Activated T-cell treated with anti-CD3 and anti-CD28 coated beads, Interleukin-2, amount 50 U/mL, for 48 hours (primary cell): ENCODE measurements around the gene LAMA2.
"Not testable (repeated sequence)": the region's sequence is repeated elsewhere in the genome, so short reads cannot be mapped to it uniquely, and the experiment has no call there.

Experiments used
- DNase-seq, 2 experiments: peaks; one replicate each; pipeline ENCODE4 v3.0.0-alpha.2; 2020

Gene LAMA2

DNA sequence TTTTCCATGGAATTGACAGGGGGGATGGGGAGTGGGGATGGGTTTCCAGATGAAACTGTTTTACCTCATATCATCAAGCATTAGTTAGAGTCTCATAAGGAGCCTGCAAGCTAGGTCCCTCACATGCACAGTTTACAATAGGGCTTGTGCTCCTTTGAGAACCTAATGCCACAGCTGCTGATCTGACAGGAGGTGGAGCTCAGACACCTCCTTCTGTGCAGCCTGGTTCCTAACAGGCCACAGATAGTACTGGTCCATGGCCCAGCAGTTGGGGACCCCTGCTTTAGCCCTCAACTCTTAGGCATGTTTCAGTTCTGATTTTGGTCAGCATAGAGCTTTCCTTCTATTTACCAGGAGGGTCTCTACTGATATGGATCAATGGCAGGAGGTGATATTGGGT lies 251.6 kb downstream of the LAMA2 start:
- DNase-seq, result no peak

DNA sequence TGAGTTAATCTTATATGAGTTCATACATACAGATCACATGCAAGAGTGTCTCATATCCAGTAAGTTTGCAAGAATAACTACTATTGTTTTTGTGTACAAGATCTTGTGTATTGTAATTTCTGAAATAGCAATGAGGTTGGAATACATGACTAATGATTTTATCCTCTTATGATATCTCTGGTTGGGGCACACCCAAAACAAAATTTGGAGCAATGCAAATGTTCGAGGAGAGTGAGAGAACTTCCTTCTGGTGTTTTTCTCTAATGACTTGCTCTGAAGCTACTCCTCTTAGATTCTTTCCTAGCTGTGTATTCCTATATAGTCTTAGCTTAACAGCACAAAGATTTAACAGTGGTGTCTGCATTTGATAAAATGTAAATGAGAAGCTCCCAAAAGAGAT lies 252.5 kb downstream of the LAMA2 start:
- no peak for DNase-seq

DNA sequence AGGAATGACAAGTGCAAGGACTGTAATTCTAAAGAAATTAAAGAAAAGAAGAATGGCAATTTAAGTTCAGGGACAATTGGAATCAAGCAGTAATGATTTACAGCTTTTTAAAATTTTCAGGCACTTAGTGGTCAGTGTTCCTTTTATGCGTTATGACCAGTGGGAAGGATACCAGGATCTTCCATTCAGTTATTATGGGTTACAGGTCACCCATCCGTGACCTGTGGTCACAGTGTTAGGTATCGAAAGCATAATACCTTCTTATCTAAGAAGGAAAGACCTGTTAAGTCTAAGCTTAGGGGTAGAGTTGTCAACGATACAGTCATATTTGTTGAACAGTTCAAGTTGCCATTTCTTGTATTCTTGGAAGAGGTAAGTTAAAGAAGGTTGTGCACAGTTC lies 253.8 kb downstream of the LAMA2 start:
- no peak for DNase-seq

GRCh38 chr6:129138739-129139405 lies 255.9 kb downstream of the LAMA2 start:
- no peak for DNase-seq

DNA sequence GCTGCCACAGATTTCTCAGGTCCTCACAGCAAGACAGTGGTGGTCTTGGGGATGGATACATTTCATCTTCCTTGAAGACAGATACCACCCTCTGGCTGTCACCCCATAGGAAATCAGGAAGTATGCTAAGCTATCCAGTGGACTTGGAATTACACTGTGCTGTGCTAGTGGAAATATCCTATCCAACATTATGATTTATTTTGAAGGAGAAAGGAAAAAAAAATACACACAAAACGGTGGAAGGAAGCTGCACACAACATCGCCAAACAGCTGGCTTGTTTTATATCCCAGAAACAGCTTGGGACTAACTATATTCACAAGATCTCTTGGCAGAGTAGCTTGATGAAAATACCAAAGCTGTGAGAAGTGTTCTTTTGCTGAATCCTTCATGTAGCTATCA lies 257.6 kb downstream of the LAMA2 start:
- DNase-seq, result no peak

DNA sequence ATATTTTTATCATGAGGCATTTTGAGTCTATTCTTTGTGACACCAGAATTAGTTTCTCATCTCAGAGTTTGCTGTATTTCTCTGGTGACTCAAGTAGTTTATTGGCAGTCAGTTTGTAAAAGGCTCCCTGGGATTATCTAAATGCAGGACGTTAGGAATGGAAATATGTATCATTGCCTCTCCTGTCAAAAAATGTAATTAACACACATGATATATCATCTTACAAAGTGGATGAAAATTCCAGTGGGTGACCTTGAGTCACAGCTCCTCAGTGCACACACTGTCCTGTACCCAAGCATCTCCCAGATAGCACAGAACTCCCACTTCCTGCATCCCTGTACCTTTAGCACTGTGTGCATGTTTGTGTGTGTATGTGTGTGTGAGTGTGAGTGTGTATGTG lies 258.6 kb downstream of the LAMA2 start:
- no peak for DNase-seq

- DNase-seq, result no peak
Measured at GRCh38 chr6:129146902-129147301, 264.0 kb downstream of the LAMA2 start.

- DNase-seq, result no peak
Measured at GRCh38 chr6:129150507-129150906, 267.6 kb downstream of the LAMA2 start.

- no peak for DNase-seq
Measured at GRCh38 chr6:129153257-129153656, 270.3 kb downstream of the LAMA2 start.

GRCh38 chr6:129159242-129159641 lies 276.3 kb downstream of the LAMA2 start:
- DNase-seq, result not testable (repeated sequence)

DNA sequence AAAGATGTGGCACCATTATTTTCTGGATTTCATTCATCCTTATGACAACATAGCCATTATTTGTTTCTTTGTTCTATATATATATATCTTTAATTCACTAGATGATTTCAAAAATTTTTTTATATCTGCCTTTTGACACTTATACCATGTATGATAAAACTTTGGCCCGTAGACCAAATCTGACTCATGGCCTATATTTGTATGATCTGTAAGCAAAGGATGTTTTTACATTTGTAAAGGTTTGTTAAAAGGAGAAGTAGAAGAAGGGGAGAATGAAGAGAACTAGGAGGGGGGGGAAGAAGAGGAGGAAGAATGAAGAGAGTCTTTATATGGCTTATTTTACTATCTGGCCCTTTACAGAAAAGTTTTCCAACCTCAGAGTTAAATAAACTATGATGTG lies 279.7 kb downstream of the LAMA2 start:
- DNase-seq, result no peak

- no peak for DNase-seq
Measured at GRCh38 chr6:129163551-129163950, 280.6 kb downstream of the LAMA2 start.

GRCh38 chr6:129164032-129164431 lies 281.1 kb downstream of the LAMA2 start:
- DNase-seq, result no peak

DNA sequence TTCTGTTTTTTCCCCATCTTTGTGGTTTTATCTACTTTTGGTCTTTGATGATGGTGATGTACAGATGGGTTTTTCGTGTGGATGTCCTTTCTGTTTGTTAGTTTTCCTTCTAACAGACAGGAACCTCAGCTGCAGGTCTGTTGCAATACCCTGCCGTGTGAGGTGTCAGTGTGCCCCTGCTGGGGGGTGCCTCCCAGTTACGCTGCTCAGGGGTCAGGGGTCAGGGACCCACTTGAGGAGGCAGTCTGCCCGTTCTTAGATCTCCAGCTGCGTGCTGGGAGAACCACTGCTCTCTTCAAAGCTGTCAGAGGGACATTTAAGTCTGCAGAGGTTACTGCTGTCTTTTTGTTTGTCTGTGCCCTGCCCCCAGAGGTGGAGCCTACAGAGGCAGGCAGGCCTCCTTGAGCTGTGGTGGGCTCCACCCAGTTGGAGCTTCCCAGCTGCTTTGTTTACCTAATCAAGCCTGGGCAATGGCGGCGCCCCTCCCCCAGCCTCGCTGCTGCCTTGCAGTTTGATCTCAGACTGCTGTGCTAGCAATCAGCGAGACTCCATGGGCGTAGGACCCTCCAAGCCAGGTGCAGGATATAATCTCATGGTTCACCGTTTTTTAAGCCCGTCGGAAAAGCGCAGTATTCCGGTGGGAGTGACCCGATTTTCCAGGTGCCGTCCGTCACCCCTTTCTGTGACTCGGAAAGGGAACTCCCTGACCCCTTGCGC lies 289.5 kb downstream of the LAMA2 start:
- DNase-seq, result not testable (repeated sequence)

DNA sequence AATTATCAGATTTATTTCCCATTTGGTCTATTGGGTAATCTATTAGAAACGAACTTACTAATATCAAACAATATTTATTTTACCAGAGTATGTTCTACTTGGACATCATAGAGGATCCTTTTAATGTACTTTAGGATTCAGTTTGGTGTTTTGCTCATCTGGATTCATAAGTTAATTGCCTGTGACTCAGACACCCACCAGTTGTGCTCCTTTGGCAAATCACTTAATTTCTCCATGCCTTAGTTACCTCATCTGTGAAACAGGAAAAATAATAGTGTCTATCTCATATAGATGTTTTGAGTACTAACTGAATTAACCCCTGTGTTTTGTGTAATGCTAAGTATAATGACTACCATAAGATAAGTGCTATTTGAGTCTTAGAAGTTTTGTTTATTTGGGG lies 292.1 kb downstream of the LAMA2 start:
- DNase-seq, result no peak

DNA sequence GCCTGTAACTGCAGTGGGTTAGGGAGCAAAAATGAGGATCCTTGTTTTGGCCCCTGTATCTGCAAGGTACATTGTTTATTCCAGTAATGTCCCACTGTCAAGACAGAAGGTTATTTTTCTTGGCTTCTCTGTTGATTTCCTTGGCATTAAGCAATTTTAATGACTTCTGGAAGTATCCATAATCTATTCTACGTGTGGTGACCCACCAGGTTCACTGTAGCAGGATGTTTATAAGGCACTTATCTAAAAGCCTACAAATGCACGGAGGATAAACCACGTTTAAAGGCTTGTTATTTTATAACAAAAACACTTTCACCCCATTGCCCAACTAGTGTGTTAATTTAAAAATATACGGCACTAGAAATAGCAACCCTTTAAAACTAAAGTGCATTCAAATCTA lies 294.9 kb downstream of the LAMA2 start:
- no peak for DNase-seq

DNA sequence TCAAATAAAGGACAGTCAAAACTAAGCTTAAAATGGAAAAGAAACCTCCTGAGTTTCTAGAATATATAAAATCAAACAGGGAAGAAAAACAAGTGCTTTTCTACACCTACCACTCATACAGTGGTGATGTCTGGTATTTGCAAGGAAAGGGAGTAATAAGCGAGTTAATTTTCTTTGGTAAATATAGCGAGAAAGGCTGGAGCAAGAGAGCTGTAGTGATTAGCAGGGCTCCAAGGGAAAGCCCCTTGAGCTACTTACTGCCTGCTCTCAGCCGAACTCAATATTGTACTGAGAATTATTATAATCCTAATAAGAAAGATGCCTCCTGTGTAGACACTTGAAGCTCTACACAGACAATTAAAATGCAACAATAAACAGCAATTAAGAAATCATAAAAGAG lies 296.3 kb downstream of the LAMA2 start:
- no peak for DNase-seq

DNA sequence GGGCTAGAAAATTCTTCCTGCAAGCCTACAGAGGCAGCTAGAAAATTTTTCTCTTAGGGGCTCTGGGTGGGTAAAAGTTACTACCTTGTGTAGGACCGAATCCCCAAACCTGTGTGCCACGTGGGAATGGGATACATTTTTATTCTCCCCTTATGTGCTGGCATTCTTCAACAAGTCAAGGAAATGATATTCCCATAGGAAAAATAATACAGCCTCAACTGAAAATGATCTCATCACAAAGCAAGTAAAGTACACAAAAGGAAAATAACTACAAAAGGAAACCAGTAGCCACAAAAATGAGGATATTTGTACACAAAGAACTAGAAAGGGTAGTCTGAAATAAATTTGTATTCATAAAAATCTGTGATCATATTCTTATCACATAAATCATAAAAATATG lies 298.1 kb downstream of the LAMA2 start:
- DNase-seq, result no peak

GRCh38 chr6:129183187-129183591 lies 300.3 kb downstream of the LAMA2 start:
- DNase-seq, result no peak

- DNase-seq, result no peak
Measured at GRCh38 chr6:129183681-129184301, 300.9 kb downstream of the LAMA2 start.

GRCh38 chr6:129184324-129184723 lies 301.4 kb downstream of the LAMA2 start:
- no peak for DNase-seq

GRCh38 chr6:129184808-129185366 lies 301.9 kb downstream of the LAMA2 start:
- DNase-seq, result no peak

DNA sequence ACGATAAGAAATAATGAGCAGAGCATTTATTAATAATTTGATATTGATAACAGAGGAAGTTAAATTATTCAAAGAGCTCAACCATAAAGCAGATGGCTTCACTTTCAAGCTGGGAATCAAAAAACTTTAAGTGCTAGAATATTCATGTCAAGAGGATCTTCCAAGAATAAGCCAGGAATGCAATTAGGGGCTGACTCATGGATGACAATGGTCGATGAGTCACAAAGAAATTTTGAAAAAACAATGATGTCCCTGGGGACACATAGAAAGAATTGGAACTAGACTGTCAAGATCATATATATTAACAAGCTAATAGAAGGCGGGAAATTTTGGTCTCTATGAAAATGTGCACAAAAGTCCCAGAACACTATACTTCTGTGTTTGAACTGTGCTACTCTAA lies 304.1 kb downstream of the LAMA2 start:
- DNase-seq, result no peak

GRCh38 chr6:129188306-129188705 lies 305.4 kb downstream of the LAMA2 start:
- no peak for DNase-seq
